Activated CD8-positive, alpha-beta memory T cell treated with anti-CD3 and anti-CD28 coated beads, Interleukin-2, amount 50 U/mL, for 48 hours (primary cell): ENCODE data around the gene CAMSAP1.

Experiments
- DNase-seq: peaks from one replicate; pipeline ENCODE4 v3.0.0-alpha.2; 2020

The CAMSAP1 gene

GRCh38 chr9:135787776-135788575 is 119.4 kb downstream of the CAMSAP1 start:
- DNase-seq, result no peak

GRCh38 chr9:135787317-135787716 is 120.0 kb downstream of the CAMSAP1 start:
- no peak for DNase-seq

- no peak for DNase-seq
Measured at GRCh38 chr9:135786146-135786690, 121.1 kb downstream of the CAMSAP1 start.

- no peak for DNase-seq
Measured at GRCh38 chr9:135785013-135785575, 122.3 kb downstream of the CAMSAP1 start.

GRCh38 chr9:135783540-135784245 is 123.7 kb downstream of the CAMSAP1 start:
- no peak for DNase-seq

GRCh38 chr9:135782946-135783345 is 124.4 kb downstream of the CAMSAP1 start:
- no peak for DNase-seq

GRCh38 chr9:135780626-135781025 is 126.7 kb downstream of the CAMSAP1 start:
- no peak for DNase-seq

- no peak for DNase-seq
Measured at GRCh38 chr9:135780086-135780485, 127.3 kb downstream of the CAMSAP1 start.

GRCh38 chr9:135779571-135779970 is 127.8 kb downstream of the CAMSAP1 start:
- no peak for DNase-seq

GRCh38 chr9:135778421-135778820 is 128.9 kb downstream of the CAMSAP1 start:
- no peak for DNase-seq

- no peak for DNase-seq
Measured at GRCh38 chr9:135777623-135778177, 129.6 kb downstream of the CAMSAP1 start.

- no peak for DNase-seq
Measured at GRCh38 chr9:135776893-135777622, 130.3 kb downstream of the CAMSAP1 start.

- no peak for DNase-seq
Measured at GRCh38 chr9:135775911-135776310, 131.4 kb downstream of the CAMSAP1 start.

GRCh38 chr9:135774794-135775525 is 132.4 kb downstream of the CAMSAP1 start:
- DNase-seq, result no peak

- DNase-seq, result no peak
Measured at GRCh38 chr9:135774239-135774747, 133.1 kb downstream of the CAMSAP1 start.

GRCh38 chr9:135773530-135774238 is 133.7 kb downstream of the CAMSAP1 start:
- DNase-seq, result no peak

- DNase-seq, result no peak
Measured at GRCh38 chr9:135772702-135773493, 134.4 kb downstream of the CAMSAP1 start.

GRCh38 chr9:135772056-135772646 is 135.2 kb downstream of the CAMSAP1 start:
- no peak for DNase-seq

- DNase-seq, result no peak
Measured at GRCh38 chr9:135771401-135772051, 135.8 kb downstream of the CAMSAP1 start.
